ENCODE measurements around the gene ADGRF4.

The ADGRF4 gene

DNA sequence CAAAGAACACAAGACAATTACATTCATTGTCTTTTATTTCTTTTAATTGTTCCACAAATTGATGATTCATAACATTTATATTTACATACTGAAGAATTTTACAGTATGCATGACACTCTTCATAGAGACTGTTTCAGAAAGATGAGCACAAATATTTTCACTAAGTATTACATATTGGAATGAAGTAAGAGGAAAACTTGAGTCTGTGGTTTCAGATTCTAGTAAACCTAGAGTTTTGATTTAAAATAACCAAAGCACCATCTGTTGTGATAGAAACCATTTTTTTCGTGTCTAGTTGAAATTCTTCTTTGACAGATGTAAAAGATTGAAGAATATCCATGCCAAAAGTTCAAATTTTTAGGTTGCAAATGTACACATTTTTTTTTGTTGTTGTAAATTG, 51.4 kb downstream of the ADGRF4 start:
- TF ChIP-seq ZFX (IDR thresholded peaks at IDR 0.05; ENCODE audit: borderline replicate concordance) (no peak), CTCF (IDR thresholded peaks at IDR 0.05) (no peak)
- no peak overlapping the region for H3K27ac ChIP-seq

DNA sequence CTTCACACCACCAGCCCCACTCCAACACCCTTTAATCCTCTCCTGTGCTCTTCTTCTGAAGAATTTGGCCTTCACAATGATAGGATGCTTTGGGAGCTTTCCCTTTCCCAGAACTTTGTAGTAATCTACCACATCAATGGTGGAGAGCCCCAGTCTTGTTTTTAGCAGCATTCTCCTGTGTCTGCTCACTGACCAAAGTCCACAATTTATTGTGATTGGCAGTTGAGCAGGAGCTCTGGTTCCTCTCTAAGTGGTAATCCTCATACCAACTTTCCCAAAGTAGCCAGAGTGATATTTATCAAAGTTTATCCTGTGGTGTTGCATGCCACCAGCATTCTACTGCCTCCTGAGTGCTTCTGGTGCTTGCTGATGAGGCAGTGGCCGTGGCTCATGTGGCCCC, 54.4 kb downstream of the ADGRF4 start:
- H3K27ac ChIP-seq = no peak overlapping the region
- no peak for TF ChIP-seq CTCF (IDR thresholded peaks at IDR 0.05)
- TF ChIP-seq ZFX (IDR thresholded peaks at IDR 0.05; ENCODE audit: borderline replicate concordance) = no peak

GRCh38 chr6:47759364-47759763, 61.0 kb downstream of the ADGRF4 start:
- no peak overlapping the region for H3K27ac ChIP-seq
- TF ChIP-seq ZFX (IDR thresholded peaks at IDR 0.05; ENCODE audit: borderline replicate concordance) (no peak), CTCF (IDR thresholded peaks at IDR 0.05) (no peak)

GRCh38 chr6:47762502-47762901, 64.1 kb downstream of the ADGRF4 start:
- TF ChIP-seq CTCF (IDR thresholded peaks at IDR 0.05) = no peak
- no peak for TF ChIP-seq ZFX (IDR thresholded peaks at IDR 0.05; ENCODE audit: borderline replicate concordance)
- 0 out of 2 replicates have a peak overlapping the region, but pooled peaks have one; percentile 11 for H3K27ac ChIP-seq

DNA sequence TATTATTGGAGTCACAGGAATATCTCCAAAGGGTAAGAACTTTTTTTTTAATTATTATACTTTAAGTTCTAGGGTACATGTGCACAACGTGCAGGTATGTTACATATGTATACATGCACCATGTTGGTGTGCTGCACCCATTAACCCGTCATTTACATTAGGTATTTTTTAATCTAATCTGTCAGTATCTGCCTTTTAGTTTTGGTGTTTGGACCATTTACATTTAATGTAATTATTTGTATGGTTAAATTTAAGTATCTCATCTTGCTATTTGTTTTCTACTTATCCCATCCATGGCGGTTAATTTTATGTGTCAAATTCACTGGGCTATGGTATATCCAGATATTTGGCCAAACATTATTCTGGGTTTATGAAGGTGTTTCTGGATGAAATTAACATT, 68.1 kb downstream of the ADGRF4 start:
- H3K27ac ChIP-seq = no peak overlapping the region
- TF ChIP-seq ZFX (IDR thresholded peaks at IDR 0.05; ENCODE audit: borderline replicate concordance) (no peak), CTCF (IDR thresholded peaks at IDR 0.05) (no peak)

DNA sequence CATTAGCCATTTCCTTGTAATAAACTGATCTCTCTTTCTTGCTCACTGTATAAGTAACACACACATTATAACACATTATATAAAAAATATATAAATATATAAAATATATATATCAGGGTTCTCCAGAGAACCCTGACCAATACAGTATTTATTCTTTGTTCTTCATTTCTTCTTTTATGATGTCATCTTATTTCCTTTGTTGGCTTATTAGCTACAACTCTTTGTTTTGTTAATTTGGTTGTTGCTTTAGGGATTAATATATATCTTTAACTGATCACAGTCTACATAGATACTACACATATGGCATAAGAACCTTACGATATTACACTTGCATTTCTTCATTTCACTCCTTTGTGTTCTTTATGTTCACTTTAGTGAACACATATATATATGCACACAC, 68.7 kb downstream of the ADGRF4 start:
- no peak overlapping the region for H3K27ac ChIP-seq
- no peak for TF ChIP-seq CTCF (IDR thresholded peaks at IDR 0.05)
- TF ChIP-seq ZFX (IDR thresholded peaks at IDR 0.05; ENCODE audit: borderline replicate concordance) = no peak

GRCh38 chr6:47769982-47770381, 71.6 kb downstream of the ADGRF4 start:
- TF ChIP-seq CTCF (IDR thresholded peaks at IDR 0.05) (no peak), ZFX (IDR thresholded peaks at IDR 0.05; ENCODE audit: borderline replicate concordance) (no peak)
- H3K27ac ChIP-seq = no peak overlapping the region

Measured in 22Rv1 (cell line).